B cell (primary cell): ENCODE results near the gene CDRT15. TPM values are rescaled to one million over a fixed set of nuclear protein-coding genes. Genes with fewer than 3 reads are reported as not detected.

Experiments used
- ATAC-seq: fragments of 200-7000 bp; cut with Tn5 transposase; one replicate; pipeline ENCODE4 v1.10.0; 2021; ENCODE audit warnings: low read depth, mild to moderate bottlenecking, moderate number of reproducible peaks, moderate library complexity
- CTCF ChIA-PET: fragments of 350-600 bp; sonication (Branson Sonifier 250); formaldehyde crosslinking; loops from one replicate; lab custom pipeline; 2021; ENCODE audit warnings: antibody characterized with exemption, inconsistent platforms; lab: Charles Lee
- POLR2A ChIA-PET: fragments of 350-600 bp; sonication (Branson Sonifier 250); formaldehyde crosslinking; loops from one replicate; lab custom pipeline; 2021; ENCODE audit warnings: antibody characterized with exemption; lab: Charles Lee
- DNase-seq: peaks from one replicate; pipeline ENCODE4 v3.0.0; 2013
- H2AFZ ChIP-seq: 2 replicates; pipeline ENCODE4 v1.6.1; 2012; ENCODE audit warnings: mild to moderate bottlenecking, low read depth, low read length; ENCODE audit not compliant: insufficient read depth, poor library complexity, severe bottlenecking
- H3K27ac ChIP-seq, 2 donors: 1 replicate in 1 of 2; 2 replicates in 1 of 2; pipeline ENCODE4 v1.5.1; 2012 to 2013; ENCODE audit warnings: low read length in 2 of 2, mild to moderate bottlenecking in 2 of 2, moderate library complexity in 1 of 2
- H3K27me3 ChIP-seq, 4 experiments: fragments of 200-600 bp in 1 of 4; sonication (generic) in 1 of 4; replicated peaks in 1 of 4; 1 replicate in 2 of 4; 2 replicates in 2 of 4; pipeline versions ENCODE4 v1.6.1 to v1.7.0; 2013 to 2016; ENCODE audit warnings: low read length in 3 of 4, mild to moderate bottlenecking in 2 of 4, mixed read lengths in 1 of 4, moderate library complexity in 1 of 4; ENCODE audit not compliant: insufficient read depth in 4 of 4, control insufficient read depth in 3 of 4; ENCODE audit errors: control extremely low read depth in 1 of 4
- H3K36me3 ChIP-seq, 2 experiments: replicated peaks in 1 of 2; 1 replicate in 1 of 2; 2 replicates in 1 of 2; pipeline versions ENCODE4 v1.6.1 to v1.7.1; 2013; ENCODE audit warnings: low read length in 1 of 2; ENCODE audit not compliant: insufficient read depth in 2 of 2, control insufficient read depth in 1 of 2; ENCODE audit errors: control extremely low read depth in 1 of 2, extremely low read depth in 1 of 2
- H3K4me1 ChIP-seq, 2 donors: fragments of 200-600 bp in 1 of 2; sonication (generic) in 1 of 2; 1 replicate in 1 of 2; 2 replicates in 1 of 2; pipeline versions ENCODE4 v1.5.1 to v1.6.1; 2013 to 2017; ENCODE audit warnings: low read length in 2 of 2; ENCODE audit not compliant: control insufficient read depth in 2 of 2, insufficient read depth in 2 of 2
- H3K4me2 ChIP-seq: replicated peaks from 2 replicates; pipeline ENCODE3; 2012; ENCODE audit warnings: mild to moderate bottlenecking, low read depth, low read length; ENCODE audit not compliant: poor library complexity, severe bottlenecking
- H3K4me3 ChIP-seq, 5 experiments: fragments of 200-600 bp in 1 of 5; sonication (generic) in 1 of 5; 1 replicate in 3 of 5; 2 replicates in 2 of 5; pipeline versions ENCODE4 v1.5.1 to v1.7.0; 2011 to 2016; ENCODE audit warnings: low read length in 4 of 5, mild to moderate bottlenecking in 4 of 5, low read depth in 2 of 5, control low read depth in 1 of 5, moderate library complexity in 1 of 5; ENCODE audit not compliant: insufficient read depth in 1 of 5; ENCODE audit errors: control extremely low read depth in 1 of 5, extremely low read depth in 1 of 5
- H3K79me2 ChIP-seq: fragments of 200-600 bp; sonication (generic); one replicate; pipeline ENCODE4 v1.6.0; 2016; ENCODE audit warnings: low read length; ENCODE audit not compliant: control insufficient read depth, insufficient read depth
- H3K9ac ChIP-seq: fragments of 200-600 bp; sonication (generic); 2 replicates; pipeline ENCODE4 v1.6.1; 2017; ENCODE audit warnings: mild to moderate bottlenecking, low read length, moderate library complexity
- H3K9me3 ChIP-seq, 3 donors: one replicate each; pipeline versions ENCODE4 v1.6.1 to v1.7.1; 2013; ENCODE audit warnings: low read length in 2 of 3; ENCODE audit not compliant: control insufficient read depth in 2 of 3, insufficient read depth in 1 of 3; ENCODE audit errors: control extremely low read depth in 1 of 3
- H4K20me1 ChIP-seq: 2 replicates; pipeline ENCODE4 v1.6.0; 2012; ENCODE audit warnings: mild to moderate bottlenecking, low read length; ENCODE audit not compliant: insufficient read depth, control insufficient read depth, poor library complexity, severe bottlenecking
- H3K27ac Mint-ChIP-seq: one replicate; pipeline ENCODE4 v1.8.0; 2021; ENCODE audit warnings: mixed read lengths
- H3K27me3 Mint-ChIP-seq: one replicate; pipeline ENCODE4 v1.8.0; 2021; ENCODE audit warnings: mixed read lengths
- H3K4me1 Mint-ChIP-seq: one replicate; pipeline ENCODE4 v1.8.0; 2021; ENCODE audit warnings: mixed read lengths
- H3K4me3 Mint-ChIP-seq: one replicate; pipeline ENCODE4 v1.8.0; 2021; ENCODE audit warnings: mixed read lengths
- H3K9me3 Mint-ChIP-seq: one replicate; pipeline ENCODE4 v1.8.0; 2022; ENCODE audit warnings: mixed read lengths; ENCODE audit not compliant: insufficient read depth
- EZH2 ChIP-seq: IDR thresholded peaks from 2 replicates; pipeline ENCODE4 v1.6.1; 2012; ENCODE audit warnings: borderline replicate concordance, low read depth, mild to moderate bottlenecking, moderate library complexity, low read length; ENCODE audit not compliant: insufficient read depth, poor library complexity, severe bottlenecking
- WGBS: methylation state at CpG from one replicate; pipeline ENCODE4 v1.1.5; 2013; ENCODE audit warnings: missing lambda C conversion rate; ENCODE audit not compliant: insufficient coverage; 5-methylcytosine and 5-hydroxymethylcytosine counted together
- intact Hi-C: fragments of 100-400 bp; cut with micrococcal nuclease; formaldehyde crosslinking; loops from one replicate; pipeline ENCODE4 v1.10.0; 2022
- polyA plus RNA-seq: library from polyadenylated mRNA; depleted of rRNA; stranded (reverse); fragments of >200 nt; gene quantifications from 2 replicates; pipeline ENCODE4 v1.2.3, GENCODE V29; 2012
- total RNA-seq, 2 donors: library from RNA; stranded (reverse); fragments of 120-200 nt in 1 of 2; gene quantifications; 1 replicate in 1 of 2; 2 replicates in 1 of 2; pipeline versions ENCODE4 v1.2.3 to v1.2.4, GENCODE V29; 2013 to 2022
- TF ChIP-seq, protein P1 (sequence below): fragments of 200-600 bp; IDR thresholded peaks from one replicate; pipeline ENCODE4 v1.8.0; 2022; ENCODE audit warnings: antibody characterized with exemption, mild to moderate bottlenecking

The CDRT15 gene
- total and polyA plus RNA-seq, 2 donors (not counting 1 experiment from before 2014, with no cell fraction given) = not detected

DNA sequence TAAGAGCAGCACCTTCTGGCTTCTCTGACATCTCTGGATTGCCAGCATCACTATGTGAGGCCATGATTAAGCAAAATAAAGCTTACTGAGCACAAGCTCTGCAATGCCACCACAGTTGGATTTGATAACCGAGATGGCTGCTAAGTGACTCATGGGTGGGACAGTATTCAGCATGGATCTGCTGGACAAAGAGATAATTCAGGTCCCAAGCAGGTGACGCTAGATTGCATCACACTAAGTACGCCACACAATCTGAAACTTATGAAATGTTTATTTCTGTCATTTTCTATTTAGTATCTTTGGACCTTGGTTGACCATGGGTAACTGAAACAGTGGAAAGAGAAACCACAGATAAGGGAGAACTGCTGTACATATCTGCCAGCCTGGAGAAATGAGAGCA is 27.4 kb downstream of the CDRT15 start:
- ChIA-PET POLR2A (no interaction called here), CTCF (no interaction called here)
- no peaks in the 10 kb centered on the region for H3K27me3 Mint-ChIP-seq
- no peak overlapping the region for H3K27ac Mint-ChIP-seq
- H2AFZ ChIP-seq = no peak overlapping the region
- H3K9ac ChIP-seq = no peak overlapping the region
- no peak overlapping the region for H3K27ac ChIP-seq
- no peak for DNase-seq
- H3K4me3 Mint-ChIP-seq = no peak overlapping the region
- intact Hi-C loops = no loop called here
- no peak overlapping the region for H3K4me3 ChIP-seq
- no peaks in the 10 kb centered on the region for H4K20me1 ChIP-seq
- peaks cover 0 to 21% of the 10 kb centered on the region in 2 experiments for H3K36me3 ChIP-seq
- no peaks in the 10 kb centered on the region for H3K4me1 Mint-ChIP-seq
- TF ChIP-seq, protein P1, sequence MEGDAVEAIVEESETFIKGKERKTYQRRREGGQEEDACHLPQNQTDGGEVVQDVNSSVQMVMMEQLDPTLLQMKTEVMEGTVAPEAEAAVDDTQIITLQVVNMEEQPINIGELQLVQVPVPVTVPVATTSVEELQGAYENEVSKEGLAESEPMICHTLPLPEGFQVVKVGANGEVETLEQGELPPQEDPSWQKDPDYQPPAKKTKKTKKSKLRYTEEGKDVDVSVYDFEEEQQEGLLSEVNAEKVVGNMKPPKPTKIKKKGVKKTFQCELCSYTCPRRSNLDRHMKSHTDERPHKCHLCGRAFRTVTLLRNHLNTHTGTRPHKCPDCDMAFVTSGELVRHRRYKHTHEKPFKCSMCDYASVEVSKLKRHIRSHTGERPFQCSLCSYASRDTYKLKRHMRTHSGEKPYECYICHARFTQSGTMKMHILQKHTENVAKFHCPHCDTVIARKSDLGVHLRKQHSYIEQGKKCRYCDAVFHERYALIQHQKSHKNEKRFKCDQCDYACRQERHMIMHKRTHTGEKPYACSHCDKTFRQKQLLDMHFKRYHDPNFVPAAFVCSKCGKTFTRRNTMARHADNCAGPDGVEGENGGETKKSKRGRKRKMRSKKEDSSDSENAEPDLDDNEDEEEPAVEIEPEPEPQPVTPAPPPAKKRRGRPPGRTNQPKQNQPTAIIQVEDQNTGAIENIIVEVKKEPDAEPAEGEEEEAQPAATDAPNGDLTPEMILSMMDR = no peak
- TF ChIP-seq EZH2 = no peak
- H3K4me1 ChIP-seq = no peaks in the 10 kb centered on the region
- peaks cover 3% of the 10 kb centered on the region for H3K9me3 Mint-ChIP-seq
- ATAC-seq = no peak
- no peak overlapping the region for H3K4me2 ChIP-seq
- 100% methylated on average over 1 of the region's 3 CpGs for WGBS
- peaks cover 0 to 7% (median 0%) of the 10 kb centered on the region in 4 experiments for H3K27me3 ChIP-seq
- peaks cover 0 to 10% (median 7%) of the 10 kb centered on the region in 3 donors for H3K9me3 ChIP-seq
- no peaks in the 10 kb centered on the region for H3K79me2 ChIP-seq

GRCh38 chr17:14207791-14208190 is 28.9 kb downstream of the CDRT15 start:
- Mint-ChIP-seq H3K27ac (no peak overlapping the region), H3K4me1 (no peaks in the 10 kb centered on the region), H3K9me3 (peaks cover 3% of the 10 kb centered on the region), H3K4me3 (no peak overlapping the region), H3K27me3 (no peaks in the 10 kb centered on the region)
- Histone ChIP-seq H3K9me3 (peaks cover 0 to 10% (median 7%) of the 10 kb centered on the region in 3 donors), H3K36me3 (peaks cover 0 to 21% of the 10 kb centered on the region in 2 experiments), H3K4me1 (no peaks in the 10 kb centered on the region), H2AFZ (no peak overlapping the region), H3K4me3 (no peak overlapping the region), H3K27ac (no peak overlapping the region), H3K27me3 (peaks cover 0 to 7% (median 0%) of the 10 kb centered on the region in 4 experiments), H3K79me2 (no peaks in the 10 kb centered on the region), H3K9ac (no peak overlapping the region), H4K20me1 (no peaks in the 10 kb centered on the region), H3K4me2 (no peak overlapping the region)
- ChIA-PET CTCF (no interaction called here), POLR2A (no interaction called here)
- 100% methylated on average over 1 of the region's 5 CpGs for WGBS
- TF ChIP-seq, protein P1 = no peak
- TF ChIP-seq EZH2 = no peak
- no peak for DNase-seq
- intact Hi-C loops = no loop called here
- no peak for ATAC-seq
